ENCODE measurements around the gene DUSP22.
A peak's percentile ranks its signal among the peaks of the same experiment; 100 is the strongest.
"Not testable (repeated sequence)": the region's sequence is repeated elsewhere in the genome, so short reads cannot be mapped to it uniquely, and the experiment has no call there.

DUSP22 gene

DNA sequence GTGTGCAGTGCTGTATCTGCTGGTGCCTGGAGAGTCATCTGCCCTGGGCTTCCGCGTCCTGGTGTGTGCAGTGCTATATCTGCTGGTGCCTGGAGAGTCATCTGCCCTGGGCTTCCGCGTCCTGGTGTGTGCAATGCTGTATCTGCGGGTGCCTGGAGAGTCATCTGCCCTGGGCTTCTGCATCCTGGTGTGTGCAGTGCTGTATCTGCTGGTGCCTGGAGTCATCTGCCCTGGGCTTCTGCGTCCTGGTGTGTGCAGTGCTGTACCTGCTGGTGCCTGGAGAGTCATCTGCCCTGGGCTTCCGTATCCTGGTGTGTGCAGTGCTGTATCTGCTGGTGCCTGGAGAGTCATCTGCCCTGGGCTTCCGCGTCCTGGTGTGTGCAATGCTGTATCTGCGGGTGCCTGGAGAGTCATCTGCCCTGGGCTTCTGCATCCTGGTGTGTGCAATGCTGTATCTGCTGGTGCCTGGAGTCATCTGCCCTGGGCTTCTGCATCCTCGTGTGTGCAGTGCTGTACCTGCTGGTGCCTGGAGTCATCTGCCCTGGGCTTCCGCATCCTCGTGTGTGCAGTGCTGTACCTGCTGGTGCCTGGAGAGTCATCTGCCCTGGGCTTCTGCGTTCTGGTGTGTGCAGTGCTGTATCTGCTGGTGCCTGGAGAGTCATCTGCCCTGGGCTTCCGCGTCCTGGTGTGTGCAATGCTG is 33.0 kb downstream of the DUSP22 start:
- DNase-seq (ENCODE audit: low spot score): not testable (repeated sequence)

DNA sequence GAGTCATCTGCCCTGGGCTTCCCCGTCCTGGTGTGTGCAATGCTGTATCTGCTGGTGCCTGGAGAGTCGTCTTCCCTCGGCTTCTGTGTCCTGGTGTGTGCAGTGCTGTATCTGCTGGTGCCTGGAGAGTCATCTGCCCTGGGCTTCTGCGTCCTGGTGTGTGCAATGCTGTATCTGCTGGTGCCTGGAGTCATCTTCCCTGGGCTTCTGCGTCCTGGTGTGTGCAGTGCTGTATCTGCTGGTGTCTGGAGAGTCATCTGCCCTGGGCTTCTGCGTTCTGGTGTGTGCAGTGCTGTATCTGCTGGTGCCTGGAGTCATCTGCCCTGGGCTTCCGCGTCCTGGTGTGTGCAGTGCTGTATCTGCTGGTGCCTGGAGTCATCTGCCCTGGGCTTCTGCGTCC is 33.8 kb downstream of the DUSP22 start:
- not testable (repeated sequence) for DNase-seq (ENCODE audit: low spot score)

DNA sequence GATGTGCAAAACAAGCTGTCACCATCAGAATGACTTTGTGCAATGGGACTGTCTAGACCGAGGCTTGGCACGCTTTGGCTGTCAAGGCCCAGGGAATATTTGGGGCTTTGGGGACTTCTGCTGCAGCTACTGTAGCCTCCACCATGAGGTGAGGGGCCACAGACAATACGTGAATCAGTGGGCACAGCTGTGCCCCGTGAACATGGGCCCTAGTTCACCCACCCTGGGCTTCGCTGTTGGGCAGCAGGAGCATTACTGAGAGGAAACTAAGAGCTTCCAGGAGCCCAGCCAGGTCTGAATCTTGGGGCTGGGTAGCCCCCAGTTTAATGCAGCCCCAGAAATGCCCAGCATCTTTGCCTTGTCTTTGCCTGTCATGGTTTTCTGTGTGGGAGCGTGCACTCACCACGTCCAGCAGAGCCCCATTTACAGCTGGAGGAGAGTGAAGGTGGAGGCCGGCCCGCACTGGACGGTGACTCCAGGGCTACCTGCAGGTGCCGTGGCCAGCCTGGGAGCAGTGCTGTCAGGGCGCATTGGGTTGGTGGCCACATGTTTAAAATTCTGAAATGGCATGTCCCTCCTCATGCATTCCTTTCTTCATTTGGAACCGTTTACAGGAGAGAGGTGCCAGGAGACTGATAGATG is 34.7 kb downstream of the DUSP22 start:
- DNase-seq (ENCODE audit: low spot score): no peak

DNA sequence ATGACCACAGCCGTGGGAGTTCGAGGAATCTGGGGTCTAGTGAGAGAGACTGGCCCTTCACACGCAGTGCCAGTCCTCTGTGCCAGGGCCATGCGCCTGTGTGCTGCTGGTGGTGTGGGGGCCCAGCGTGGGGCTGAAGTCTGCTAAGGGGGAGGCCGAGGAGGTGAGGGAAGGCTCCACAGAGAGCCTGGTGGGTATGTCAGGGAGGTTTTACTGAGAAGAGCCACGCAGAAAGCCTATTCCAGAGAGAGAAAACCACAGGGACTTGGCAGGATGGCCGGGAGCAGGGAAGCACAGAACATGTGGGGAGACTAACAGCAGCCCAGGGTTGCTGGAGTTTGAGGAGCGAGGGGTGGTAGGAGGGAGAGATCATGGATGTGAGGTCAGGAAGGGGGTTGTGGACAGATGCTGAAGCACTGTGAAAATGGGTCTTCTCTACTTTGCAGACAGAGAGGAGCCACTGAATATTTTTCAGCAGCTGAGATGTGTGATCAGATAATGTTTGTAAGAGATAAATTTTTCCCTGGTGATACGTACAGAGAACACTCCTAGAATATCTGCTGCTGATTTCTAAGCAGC is 35.3 kb downstream of the DUSP22 start:
- no peak for DNase-seq (ENCODE audit: low spot score)

GRCh38 chr6:328136-328670 is 35.9 kb downstream of the DUSP22 start:
- DNase-seq (ENCODE audit: low spot score): no peak

- no peak for DNase-seq (ENCODE audit: low spot score)
These were observed 36.6 kb downstream of the DUSP22 start for GRCh38 chr6:328924-329323.

DNA sequence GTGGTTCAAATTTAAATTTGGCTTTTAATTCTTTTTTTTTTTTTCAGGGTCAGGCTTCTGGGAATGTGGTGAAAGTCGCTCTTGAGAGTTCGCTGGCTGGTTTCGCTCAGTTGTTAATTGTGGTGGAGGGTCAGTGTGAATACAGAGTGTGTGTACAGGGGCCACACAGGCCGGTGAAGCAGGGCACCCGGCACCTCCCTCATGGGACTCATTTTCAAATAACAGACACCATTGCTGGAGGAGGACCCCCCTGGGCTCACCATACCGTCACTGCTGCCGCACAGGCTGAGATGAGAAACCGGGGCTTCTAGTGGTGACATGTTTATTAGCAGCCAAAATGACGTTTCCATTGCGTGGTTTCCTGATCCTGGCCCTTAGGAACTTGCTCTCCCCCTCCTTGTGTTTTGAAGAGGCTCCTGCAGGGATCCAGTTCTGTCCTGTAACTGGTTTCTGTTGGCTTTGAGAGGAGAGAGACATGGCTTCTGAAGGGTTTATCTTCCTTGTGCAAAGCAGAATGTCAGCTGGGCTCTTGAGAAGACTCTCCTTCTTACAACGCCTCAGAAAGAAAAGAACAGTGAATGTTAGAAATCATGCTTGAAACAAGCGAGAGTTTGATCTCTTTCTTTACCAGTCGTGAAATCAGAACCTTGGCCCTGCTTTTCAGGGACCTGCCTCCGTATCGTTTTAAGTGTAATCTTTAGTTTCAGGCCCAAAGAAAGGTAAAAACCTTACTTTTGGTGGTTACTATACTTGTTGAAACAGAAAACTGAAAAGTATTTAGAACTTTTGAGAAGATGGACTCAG is 37.8 kb downstream of the DUSP22 start:
- no peak for DNase-seq (ENCODE audit: low spot score)

DNA sequence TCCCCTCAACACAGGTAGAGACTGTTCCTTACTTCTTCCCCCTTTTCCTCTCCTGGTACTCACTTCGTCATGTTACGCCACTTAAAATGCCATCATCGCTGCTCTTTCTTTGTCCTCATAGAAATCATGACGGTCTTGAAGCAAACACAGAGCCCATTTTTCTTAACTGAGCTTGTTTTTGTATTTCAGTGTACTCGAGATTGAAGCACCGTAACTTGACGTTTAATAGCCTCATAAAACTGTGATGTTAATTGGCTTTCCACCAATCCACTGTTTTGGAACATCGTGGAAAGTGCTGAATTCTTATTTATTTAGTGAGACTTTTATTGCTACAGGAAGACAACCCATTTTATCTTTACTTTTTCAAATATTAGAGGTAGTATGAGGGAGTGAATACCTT is 38.7 kb downstream of the DUSP22 start:
- no peak for DNase-seq (ENCODE audit: low spot score)

DNA sequence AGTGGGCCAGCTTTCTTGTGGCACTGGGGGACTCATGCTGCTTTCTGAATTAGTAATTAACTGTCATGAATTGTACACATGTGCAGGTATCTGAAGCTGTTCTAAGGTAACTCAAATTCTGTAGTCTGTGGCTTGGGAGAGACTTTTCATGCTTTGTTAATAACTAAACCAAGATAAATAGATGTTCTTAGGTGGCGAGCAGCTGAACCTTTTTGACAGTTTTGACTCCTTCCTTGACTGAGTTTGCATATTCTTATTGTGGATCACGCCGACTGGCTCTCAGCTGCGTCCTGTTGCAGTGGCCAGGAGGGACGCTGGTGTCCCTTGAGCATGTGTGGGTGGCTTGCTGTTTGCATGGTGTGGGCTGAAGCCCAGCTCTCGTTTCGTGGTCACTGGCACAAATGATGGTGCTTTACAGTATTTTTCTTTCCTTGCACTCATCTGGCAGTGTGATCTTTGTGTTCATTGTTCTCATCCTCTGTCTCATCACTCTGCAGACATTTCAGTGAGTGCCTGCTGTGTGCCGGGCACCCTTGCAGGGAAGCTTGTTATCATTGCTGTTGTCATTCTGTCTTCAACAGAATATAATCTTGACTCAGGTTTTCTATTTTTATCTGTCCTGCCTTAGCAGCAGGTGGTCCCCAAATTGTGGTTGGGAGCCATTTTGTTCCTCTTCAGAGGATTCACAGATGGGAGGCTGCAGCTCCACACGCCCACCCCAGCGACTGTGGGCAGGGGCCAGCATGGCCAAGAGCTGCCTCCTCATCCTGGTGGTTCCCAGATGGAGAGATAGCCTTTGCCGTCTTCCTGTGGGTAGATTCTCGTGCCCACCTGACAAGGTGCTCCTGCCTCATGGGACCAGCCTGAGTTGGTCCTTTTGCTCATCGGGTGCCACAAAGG is 39.6 kb downstream of the DUSP22 start:
- DNase-seq (ENCODE audit: low spot score): peak; percentile 44

GRCh38 chr6:332671-333070 is 40.4 kb downstream of the DUSP22 start:
- DNase-seq (ENCODE audit: low spot score): no peak

GRCh38 chr6:333379-334002 is 41.2 kb downstream of the DUSP22 start:
- no peak for DNase-seq (ENCODE audit: low spot score)

DNA sequence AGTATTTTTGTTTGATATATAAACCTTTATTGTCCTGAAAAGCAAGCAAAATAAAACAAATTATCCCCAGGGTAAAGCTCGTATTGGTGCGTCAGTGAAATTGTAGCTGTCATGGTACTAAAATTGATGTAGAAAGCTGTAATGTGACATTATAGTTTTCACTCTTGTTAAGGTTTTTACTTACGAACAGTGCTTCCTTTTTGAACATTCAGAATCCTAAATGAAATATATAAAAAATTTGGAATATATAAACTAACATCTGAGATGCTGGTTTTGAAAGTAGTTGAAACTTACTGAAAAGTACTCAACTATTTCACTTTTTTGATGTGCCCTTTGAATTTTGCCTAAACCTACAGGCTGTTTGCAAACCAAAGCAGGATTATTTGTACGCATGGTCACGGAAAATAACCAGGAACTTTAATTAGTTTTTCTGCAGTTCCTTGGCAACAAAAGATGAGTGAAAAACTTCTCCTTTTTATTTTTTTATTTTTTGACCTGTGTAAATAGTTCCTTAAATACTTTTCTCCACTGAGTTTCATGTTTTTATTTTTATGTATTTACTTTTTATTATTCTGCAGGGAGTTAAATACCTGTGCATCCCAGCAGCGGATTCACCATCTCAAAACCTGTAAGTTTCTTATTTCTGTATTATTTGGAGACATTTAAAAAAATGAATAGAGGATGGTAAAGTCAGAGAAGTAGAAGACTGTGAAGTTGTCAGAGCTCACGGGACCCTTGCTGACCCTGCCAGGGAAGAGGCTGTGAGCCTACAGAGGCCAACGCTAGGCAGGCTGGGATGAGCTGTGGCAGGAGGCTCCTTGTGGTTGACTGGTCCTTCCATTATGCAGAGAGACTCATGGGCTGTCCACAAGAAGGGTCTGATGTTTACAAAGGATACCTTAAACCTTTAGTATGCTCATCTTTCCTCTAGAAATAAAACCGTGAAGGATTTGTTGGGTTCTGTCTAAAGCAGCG is 42.5 kb downstream of the DUSP22 start:
- DNase-seq (ENCODE audit: low spot score): no peak

DNA sequence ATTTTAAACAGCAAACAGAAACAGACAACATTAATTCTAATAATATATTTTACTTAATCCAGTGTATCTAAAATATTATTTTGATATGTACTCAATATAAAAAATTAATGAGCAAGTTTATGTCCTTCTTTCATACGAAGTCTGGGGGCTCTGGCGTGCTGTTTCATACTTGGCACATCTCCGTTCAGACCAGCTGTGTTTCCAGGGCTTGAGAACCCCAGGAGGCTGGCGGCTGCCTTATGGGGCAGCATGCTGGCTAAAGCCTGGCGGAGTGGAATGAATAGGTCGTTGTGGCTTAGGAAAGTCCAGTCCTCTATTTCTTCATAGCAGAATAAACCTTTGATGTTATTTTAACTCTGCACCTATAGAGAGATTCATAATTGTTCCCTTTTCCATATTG is 43.3 kb downstream of the DUSP22 start:
- DNase-seq (ENCODE audit: low spot score): peak; percentile 35

DNA sequence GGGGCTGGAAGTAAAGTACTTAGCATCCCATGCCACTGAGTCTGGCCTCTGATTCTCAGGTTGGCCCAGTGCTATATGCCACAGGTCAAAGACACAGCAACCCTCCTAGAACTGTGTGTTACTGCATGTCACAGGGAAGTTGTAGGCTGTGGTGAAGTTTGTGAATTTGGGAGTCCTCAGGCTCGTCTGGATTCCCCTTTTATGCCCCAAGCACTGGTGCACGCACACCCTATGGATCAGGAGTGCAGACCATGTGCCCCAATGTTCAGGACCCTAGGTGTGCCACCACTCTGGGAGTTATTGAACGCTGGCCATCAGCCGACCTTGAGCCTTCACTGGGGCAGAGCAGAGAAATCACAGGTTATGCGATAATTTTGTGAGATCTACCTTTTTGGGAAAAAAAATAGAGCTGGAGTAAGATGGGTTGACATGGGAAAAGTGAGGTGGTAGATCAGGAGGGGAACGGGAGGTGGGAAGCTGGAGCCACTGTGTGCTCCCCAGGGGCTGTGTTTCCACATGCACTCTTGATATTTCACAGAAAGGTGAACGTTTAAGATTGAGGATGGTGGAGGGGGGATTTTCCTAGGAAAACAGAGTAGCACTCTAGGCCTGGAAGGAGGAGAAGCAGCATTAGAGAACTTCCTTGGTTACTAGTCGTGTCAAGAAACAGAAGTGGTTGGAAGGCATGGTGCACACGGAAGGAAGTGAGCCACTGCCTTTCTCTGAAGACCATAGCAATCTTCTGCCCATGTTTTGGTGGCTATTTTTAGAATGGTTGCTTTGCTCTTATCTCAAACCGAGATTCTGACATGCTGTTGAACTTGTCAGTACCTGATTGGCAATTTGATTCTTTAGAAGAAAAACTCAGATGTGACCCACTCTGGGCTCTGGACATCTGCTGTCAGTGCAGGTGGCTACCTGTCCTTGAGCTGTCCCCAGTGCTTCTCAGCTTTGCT is 44.1 kb downstream of the DUSP22 start:
- DNase-seq (ENCODE audit: low spot score): peak; percentile 39

GRCh38 chr6:337805-338368 is 45.6 kb downstream of the DUSP22 start:
- no peak for DNase-seq (ENCODE audit: low spot score)

DNA sequence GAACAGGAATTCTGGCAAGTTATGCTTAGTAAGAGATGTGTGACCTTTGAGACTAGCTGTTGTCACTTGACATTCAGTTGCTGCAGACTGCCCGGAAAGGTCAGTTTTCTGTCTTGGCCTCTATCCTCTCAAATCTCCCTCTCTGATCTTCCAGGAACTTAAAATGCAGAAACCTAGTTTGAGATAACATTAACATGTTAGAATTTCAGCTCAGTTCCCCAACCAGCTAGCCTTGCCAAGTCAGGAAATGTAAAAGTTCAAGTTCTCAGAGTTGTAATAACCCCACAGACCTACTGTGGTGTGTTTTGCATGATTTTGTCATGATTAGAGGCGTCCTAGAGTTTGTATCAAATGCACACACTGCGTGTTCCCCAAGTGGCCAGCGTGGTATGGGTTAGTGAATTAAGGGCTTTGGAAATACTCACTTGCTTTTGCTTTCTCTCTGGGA is 46.6 kb downstream of the DUSP22 start:
- no peak for DNase-seq (ENCODE audit: low spot score)

DNA sequence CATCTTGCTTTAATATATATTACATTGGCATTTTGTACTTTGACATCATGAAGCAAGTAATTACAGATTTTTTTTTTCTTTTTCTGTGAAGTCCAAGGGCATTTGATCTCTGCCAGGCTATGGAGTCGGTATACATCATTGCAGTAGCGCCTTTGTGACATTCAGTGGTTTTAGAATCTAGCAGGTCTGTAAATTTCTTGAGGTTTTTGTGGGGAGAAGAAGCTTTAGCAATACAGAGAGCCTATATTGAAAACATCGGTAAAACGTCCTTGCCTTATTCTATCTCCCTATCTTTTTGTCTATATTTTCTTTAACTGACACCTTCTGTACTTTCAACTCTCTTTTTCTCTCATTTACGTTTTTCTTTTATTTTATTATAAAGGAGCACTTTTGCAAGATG is 47.2 kb downstream of the DUSP22 start:
- no peak for DNase-seq (ENCODE audit: low spot score)

Measured in globus pallidus (tissue), 1 donor.